Suprapubic skin (tissue), 4 donors: Measurements from ENCODE around the gene MED27. TPM values are rescaled to one million over a fixed set of nuclear protein-coding genes. Genes with fewer than 3 reads are reported as not detected.
"Not testable (repeated sequence)": the region's sequence is repeated elsewhere in the genome, so short reads cannot be mapped to it uniquely, and the experiment has no call there.

Source experiments
- DNase-seq, 2 donors: peaks; one replicate each; pipeline ENCODE4 v3.0.0-alpha.2; 2019; ENCODE audit warnings: low spot score in 2 of 2
- H3K27ac ChIP-seq: fragments of 200-600 bp; sonication (generic); one replicate; pipeline ENCODE4 v1.5.1; 2019
- H3K27me3 ChIP-seq: fragments of 200-600 bp; sonication (generic); one replicate; pipeline ENCODE4 v1.5.1; 2019
- H3K36me3 ChIP-seq: fragments of 200-600 bp; sonication (generic); one replicate; pipeline ENCODE4 v1.5.1; 2019
- H3K4me1 ChIP-seq: fragments of 200-600 bp; sonication (generic); one replicate; pipeline ENCODE4 v1.5.1; 2019
- H3K4me3 ChIP-seq: fragments of 200-600 bp; sonication (generic); one replicate; pipeline ENCODE4 v1.5.1; 2019; ENCODE audit warnings: mild to moderate bottlenecking
- H3K9me3 ChIP-seq: fragments of 200-600 bp; sonication (generic); one replicate; pipeline ENCODE4 v1.5.1; 2019
- EP300 ChIP-seq: sonication (generic); formaldehyde crosslinking; IDR thresholded peaks from one replicate; pipeline ENCODE4 v1.6.1; 2017; ENCODE audit warnings: antibody characterized with exemption
- POLR2A ChIP-seq, 2 donors: fragments of 450-650 bp; IDR thresholded peaks; one replicate each; pipeline ENCODE4 v1.6.1; 2017; ENCODE audit warnings: antibody characterized with exemption in 2 of 2, mild to moderate bottlenecking in 2 of 2, moderate library complexity in 2 of 2
- POLR2AphosphoS5 ChIP-seq, 3 donors: sonication (generic); formaldehyde crosslinking; IDR thresholded peaks; one replicate each; pipeline ENCODE4 v1.6.1; 2017; ENCODE audit warnings: antibody characterized with exemption in 3 of 3
- WGBS: methylation state at CpG from one replicate; pipeline ENCODE4 v1.1.5; 2018; 5-methylcytosine and 5-hydroxymethylcytosine counted together
- total RNA-seq, 4 donors: library from RNA; depleted of rRNA; stranded (reverse); fragments of >200 nt; gene quantifications; one replicate each; pipeline ENCODE4 v1.1.0, GENCODE V29; 2016
- TF ChIP-seq, protein P1 (sequence below), 2 donors: fragments of 200-600 bp in 1 of 2; fragments of 450-650 bp in 1 of 2; sonication (generic) in 1 of 2; IDR thresholded peaks; one replicate each; pipeline ENCODE4 v1.5.1; 2016 to 2019; ENCODE audit warnings: antibody characterized with exemption in 2 of 2, mild to moderate bottlenecking in 1 of 2, moderate library complexity in 1 of 2

The MED27 gene
- total RNA-seq, 4 donors from 2014 or later: 12.6 to 20.3 (median 16.0) TPM

DNA sequence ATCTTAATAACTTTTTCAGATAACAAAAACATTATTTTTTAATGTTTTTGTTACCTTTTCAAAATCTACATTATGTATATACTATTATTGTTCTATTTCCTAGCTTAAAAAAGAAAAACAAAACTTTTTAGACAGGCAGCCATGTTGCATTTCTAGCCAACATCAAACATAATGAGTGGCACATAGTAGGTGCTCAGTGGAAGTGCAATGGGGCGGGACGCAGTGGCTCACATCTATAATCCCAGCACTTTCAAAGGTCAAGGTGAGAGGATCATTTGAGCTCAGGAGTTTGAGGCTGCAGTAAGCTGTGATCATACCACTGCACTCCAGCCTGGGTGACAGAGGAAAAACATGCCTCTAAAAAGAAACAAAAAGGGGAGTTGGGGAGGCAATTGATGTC lies 68.4 kb downstream of the MED27 start:
- peaks cover 16% of the 10 kb centered on the region for H3K4me1 ChIP-seq
- TF ChIP-seq POLR2AphosphoS5 (IDR thresholded peaks at IDR 0.05): no peak
- TF ChIP-seq EP300: no peak
- no peak for TF ChIP-seq POLR2A (IDR thresholded peaks at IDR 0.05)
- TF ChIP-seq, protein P1, sequence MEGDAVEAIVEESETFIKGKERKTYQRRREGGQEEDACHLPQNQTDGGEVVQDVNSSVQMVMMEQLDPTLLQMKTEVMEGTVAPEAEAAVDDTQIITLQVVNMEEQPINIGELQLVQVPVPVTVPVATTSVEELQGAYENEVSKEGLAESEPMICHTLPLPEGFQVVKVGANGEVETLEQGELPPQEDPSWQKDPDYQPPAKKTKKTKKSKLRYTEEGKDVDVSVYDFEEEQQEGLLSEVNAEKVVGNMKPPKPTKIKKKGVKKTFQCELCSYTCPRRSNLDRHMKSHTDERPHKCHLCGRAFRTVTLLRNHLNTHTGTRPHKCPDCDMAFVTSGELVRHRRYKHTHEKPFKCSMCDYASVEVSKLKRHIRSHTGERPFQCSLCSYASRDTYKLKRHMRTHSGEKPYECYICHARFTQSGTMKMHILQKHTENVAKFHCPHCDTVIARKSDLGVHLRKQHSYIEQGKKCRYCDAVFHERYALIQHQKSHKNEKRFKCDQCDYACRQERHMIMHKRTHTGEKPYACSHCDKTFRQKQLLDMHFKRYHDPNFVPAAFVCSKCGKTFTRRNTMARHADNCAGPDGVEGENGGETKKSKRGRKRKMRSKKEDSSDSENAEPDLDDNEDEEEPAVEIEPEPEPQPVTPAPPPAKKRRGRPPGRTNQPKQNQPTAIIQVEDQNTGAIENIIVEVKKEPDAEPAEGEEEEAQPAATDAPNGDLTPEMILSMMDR (IDR thresholded peaks at IDR 0.05): no peak
- H3K36me3 ChIP-seq: peaks cover 4% of the 10 kb centered on the region
- DNase-seq: no peak
- WGBS: 95% methylated on average over 2 of the region's 2 CpGs
- H3K4me3 ChIP-seq: no peak overlapping the region
- H3K9me3 ChIP-seq: no peaks in the 10 kb centered on the region
- no peak overlapping the region for H3K27ac ChIP-seq
- H3K27me3 ChIP-seq: no peaks in the 10 kb centered on the region

DNA sequence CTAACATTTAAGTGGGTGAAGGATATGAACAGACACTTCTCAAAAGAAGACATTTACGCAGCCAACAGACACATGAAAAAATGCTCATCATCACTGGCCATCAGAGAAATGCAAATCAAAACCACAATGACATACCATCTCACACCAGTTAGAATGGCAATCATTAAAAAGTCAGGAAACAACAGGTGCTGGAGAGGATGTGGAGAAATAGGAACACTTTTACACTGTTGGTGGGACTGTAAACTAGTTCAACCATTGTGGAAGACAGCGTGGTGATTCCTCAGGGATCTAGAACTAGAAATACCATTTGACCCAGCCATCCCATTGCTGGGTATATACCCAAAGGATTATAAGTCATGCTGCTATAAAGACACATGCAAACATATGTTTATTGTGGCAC lies 69.5 kb downstream of the MED27 start:
- H3K36me3 ChIP-seq, H3K27me3 ChIP-seq, H3K27ac ChIP-seq: not testable (repeated sequence)

DNA sequence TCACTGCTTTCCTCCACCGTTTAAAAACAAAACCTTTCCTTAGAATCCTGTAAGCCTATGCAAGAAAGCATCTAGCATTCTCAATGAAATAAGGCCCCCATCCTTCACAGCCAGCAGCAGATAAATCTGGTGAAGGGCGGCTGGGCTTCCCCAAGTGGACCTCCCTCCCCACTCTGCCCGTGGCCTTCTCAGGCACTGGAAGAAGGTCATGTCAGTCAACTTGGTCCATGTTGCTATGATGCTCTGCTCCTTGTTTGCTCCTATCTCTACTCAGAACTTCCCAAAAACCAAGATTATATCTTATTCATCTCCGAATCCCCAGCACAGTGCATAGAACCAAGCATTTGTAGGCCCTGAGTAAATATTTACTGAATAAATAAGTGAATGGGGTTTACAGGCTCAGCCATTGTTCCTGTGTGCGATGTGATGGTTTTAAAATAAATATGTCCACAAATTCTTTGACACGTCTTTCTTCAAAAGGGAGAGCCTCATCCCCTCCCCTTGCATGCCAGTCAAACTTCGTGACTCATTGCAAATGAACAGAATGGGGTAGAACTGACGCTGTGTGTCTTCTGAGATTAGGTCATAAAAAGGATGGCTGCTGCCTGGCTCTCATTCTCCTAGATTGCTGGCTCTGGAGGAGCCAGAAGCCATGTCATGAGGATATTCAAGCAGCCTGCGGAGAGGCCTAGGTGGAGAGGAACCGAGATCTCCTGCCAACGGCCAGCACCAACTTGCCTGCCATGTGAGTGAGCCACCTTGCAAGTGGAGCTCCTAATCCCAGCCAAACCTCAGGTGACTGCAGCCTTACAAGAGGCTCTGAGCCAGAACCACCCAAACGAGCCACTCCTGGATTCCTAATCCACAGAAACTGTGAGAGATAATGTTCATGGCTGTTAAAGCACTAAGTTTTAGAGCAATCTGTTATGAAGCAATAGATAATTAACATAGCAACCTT lies 70.5 kb downstream of the MED27 start:
- Histone ChIP-seq H3K36me3 (peaks cover 4% of the 10 kb centered on the region), H3K4me1 (peaks cover 25% of the 10 kb centered on the region), H3K4me3 (no peak overlapping the region), H3K27me3 (no peaks in the 10 kb centered on the region), H3K27ac (no peak overlapping the region), H3K9me3 (no peaks in the 10 kb centered on the region)
- no peak for DNase-seq
- TF ChIP-seq EP300: no peak
- no peak for TF ChIP-seq POLR2AphosphoS5 (IDR thresholded peaks at IDR 0.05)
- no peak for TF ChIP-seq POLR2A (IDR thresholded peaks at IDR 0.05)
- TF ChIP-seq, protein P1 (IDR thresholded peaks at IDR 0.05): no peak
- 79% methylated on average over 12 of the region's 12 CpGs for WGBS

More for the DNA sequence above, 69.5 kb downstream of the MED27 start:
- not testable (repeated sequence) for H3K9me3 ChIP-seq, DNase-seq, H3K4me3 ChIP-seq
- 100% methylated on average over 2 of the region's 2 CpGs for WGBS
- peaks cover 25% of the 10 kb centered on the region for H3K4me1 ChIP-seq

DNA sequence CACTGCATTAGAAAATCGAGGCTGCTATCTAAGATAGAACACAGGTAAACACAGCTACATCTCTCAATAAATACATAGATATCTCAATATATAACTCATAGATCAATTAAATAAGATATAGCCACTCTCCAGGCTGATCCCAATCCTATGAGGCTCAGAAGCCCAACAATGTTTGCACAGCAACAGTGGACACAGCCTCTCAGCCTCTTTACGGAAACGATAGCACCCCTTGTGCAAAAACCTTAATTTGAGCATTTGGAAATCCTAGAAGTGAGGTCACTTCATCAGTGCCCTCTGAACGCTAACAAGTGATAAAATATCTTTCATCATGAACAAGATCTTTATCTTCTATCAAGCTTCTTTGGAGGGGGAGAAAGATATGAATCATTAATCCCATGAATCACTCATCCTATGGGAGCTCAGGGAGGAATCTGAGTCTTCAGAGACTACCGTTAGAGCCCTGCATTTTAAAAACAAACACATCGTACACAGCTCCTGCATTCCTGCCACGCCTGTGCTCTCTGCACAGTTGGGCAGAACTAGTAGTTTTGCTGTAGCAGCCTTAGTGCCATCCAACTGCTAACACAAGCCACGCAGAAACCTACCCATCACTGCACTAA lies 71.4 kb downstream of the MED27 start:
- H3K27ac ChIP-seq: no peak overlapping the region
- H3K4me3 ChIP-seq: no peak overlapping the region
- DNase-seq: no peak
- H3K27me3 ChIP-seq: no peaks in the 10 kb centered on the region
- 80% methylated on average over 8 of the region's 8 CpGs for WGBS
- TF ChIP-seq, protein P1 (IDR thresholded peaks at IDR 0.05): no peak
- TF ChIP-seq POLR2A (IDR thresholded peaks at IDR 0.05): no peak
- no peak for TF ChIP-seq EP300
- no peak for TF ChIP-seq POLR2AphosphoS5 (IDR thresholded peaks at IDR 0.05)
- no peaks in the 10 kb centered on the region for H3K9me3 ChIP-seq
- H3K36me3 ChIP-seq: peaks cover under 1% of the 10 kb centered on the region
- H3K4me1 ChIP-seq: peaks cover 25% of the 10 kb centered on the region

DNA sequence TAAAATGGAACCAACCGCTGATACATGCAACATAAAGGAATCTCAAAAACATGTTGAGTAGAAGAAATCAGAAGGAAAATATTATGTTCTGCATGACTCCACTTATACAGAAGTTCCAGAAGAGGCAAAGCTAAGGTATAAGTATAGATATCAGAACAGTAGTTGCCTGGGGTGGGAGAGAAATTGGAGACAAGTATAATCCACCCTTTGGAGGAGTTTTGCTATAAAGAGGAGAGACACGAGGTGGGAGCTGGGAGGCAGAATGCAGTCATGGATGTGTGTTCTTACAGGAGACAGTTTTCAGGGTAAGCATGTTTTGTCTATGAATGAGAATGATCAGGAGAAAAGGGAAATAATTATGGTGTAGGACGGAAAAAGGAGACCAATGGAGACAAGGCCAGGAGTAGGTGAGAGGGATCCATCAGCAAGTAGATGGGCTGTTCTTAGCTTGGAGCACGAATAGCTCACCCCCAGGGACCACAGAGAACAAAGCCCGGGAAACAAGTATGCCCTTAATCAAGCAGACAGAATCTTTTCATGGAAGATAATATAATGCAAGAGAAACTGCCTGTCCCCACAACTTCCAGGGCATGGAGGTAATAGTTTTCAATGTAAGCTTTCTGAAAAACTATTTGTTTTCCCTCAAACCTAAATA lies 72.2 kb downstream of the MED27 start:
- Histone ChIP-seq H3K27ac (no peak overlapping the region), H3K4me3 (no peak overlapping the region), H3K4me1 (peaks cover 25% of the 10 kb centered on the region), H3K27me3 (no peaks in the 10 kb centered on the region), H3K36me3 (no peaks in the 10 kb centered on the region), H3K9me3 (no peaks in the 10 kb centered on the region)
- DNase-seq: no peak
- no peak for TF ChIP-seq POLR2AphosphoS5 (IDR thresholded peaks at IDR 0.05)
- no peak for TF ChIP-seq POLR2A (IDR thresholded peaks at IDR 0.05)
- no peak for TF ChIP-seq EP300
- TF ChIP-seq, protein P1 (IDR thresholded peaks at IDR 0.05): no peak
- 88% methylated on average over 5 of the region's 5 CpGs for WGBS
